Stimulated activated naive CD4-positive, alpha-beta T cell treated with Interleukin-2 at 50 U/mL for 16 hours (primary cell): ENCODE results near the gene DSCAML1.

Experiments
- DNase-seq: peaks from one replicate; lab custom pipeline; 2025; lab: John Stamatoyannopoulos, UW

The DSCAML1 gene

DNA sequence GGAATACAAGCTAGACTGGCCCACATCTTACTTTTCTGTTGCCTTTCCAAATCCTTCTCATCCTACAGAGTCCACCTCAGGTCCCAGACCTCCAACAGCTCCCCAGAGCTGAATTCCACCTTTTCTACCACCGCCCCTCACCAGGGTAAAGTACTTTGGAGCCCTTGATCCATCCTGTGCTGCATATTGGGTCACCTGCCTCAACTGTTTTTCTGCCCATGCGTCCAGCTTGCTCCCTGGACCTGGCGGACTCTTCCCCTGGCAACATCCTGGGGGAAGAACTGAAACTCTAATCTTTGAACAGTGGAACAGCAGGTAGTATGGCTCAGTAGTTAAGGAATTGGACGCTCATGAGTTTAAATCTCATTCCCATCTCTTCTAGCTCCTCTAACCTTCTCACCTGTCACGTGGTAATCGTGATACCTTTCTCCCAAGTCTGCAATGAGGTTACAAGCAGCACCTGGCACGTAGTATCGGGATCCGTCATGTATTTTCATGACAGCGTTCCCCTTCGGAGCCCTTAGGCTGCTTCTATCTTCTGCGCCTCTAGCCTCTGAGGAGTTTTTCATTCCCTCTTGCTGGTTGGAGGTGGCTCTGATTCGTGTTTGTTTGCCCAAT is 371.2 kb downstream of the DSCAML1 start:
- DNase-seq, result no peak

- no peak for DNase-seq
Measured at GRCh38 chr11:117424781-117425180, 372.2 kb downstream of the DSCAML1 start.

GRCh38 chr11:117423046-117423575 is 373.9 kb downstream of the DSCAML1 start:
- DNase-seq, result no peak

GRCh38 chr11:117421476-117421875 is 375.5 kb downstream of the DSCAML1 start:
- no peak for DNase-seq

DNA sequence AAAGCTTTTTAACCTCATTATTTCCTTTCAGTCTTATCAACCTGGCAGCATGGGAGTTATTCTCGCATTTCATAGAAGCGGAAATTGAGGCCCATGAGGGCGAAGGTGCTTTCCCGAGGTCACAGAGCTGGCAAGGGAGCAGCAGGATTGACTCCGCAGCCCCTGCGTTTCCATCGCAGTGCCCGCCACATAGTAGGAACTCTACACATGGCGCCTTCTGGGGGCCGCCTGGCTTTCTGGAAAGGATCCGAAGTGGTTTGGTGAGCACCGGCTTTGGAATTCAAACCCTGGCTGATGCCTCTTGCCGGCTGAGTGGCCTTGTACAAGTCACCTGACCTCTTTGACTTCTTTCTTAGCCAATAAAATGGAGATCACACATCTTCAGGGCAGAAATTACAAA is 376.0 kb downstream of the DSCAML1 start:
- no peak for DNase-seq

DNA sequence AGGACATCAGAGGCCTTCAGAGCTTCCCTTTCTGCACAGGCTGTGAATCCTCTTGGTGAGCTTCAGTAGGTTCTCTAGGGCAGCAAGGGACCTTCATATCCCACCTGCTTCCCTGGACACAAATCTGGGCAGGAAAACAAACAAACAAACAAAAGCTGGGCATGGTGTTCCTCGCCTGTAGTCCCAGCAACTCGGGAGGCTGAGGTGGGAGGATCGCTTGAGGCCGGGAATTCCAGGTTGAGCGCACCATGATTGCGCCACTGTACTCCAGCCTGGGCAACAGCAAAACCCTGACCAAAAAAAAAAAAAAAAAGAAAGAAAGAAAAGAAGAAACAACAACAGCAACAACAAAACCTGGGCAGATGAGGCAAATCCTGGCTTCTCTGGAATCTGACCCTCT is 376.4 kb downstream of the DSCAML1 start:
- no peak for DNase-seq

DNA sequence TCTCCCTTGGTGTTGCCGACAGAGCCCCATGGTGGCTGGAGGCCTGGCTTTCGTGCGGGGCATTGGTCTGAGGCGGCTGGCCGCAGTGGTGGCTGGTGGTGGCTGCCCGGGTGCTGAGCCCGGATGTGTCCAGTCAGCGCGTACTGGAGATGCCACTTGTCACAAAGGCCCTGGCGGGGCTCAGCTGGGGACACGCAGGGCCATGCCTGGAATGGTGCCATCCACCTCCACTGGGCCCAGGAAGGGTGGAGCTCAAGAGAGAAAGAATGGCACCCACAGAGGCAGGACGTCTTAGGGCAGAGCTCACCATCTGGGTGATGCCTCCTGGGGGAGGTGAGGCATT is 376.9 kb downstream of the DSCAML1 start:
- no peak for DNase-seq

DNA sequence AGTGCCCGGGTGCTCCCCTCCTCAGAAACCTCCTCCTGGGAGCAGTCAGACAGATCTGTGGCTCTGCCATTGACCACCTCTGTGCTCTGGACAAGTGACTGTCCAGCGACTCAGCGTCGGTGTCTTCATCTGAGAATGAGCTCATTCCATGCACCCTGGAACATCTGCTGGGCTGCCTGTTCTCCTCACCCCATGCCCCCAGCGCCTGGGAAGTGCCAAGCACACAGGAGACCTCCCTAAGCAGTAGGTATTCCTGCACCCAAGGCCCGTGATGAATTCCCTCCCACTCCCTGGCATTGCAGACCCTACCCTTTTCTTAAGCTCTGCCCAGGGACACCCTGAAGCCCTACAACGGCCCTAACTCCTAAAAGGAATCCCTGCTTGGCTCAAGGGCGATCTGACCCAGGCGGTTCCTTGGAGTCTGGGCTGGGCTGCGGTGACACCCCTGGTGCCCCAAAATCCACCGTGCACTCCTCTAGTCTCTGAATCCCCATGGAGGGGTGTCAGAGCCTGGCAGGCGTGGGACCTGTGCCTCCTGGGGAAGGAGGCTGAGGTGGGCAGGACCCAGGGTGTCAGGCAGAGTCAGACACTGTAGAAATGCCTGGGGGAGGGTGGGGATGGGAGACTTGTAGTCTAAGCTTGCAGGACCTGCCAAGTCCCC is 377.4 kb downstream of the DSCAML1 start:
- DNase-seq, result no peak

GRCh38 chr11:117418737-117419481 is 378.1 kb downstream of the DSCAML1 start:
- no peak for DNase-seq

GRCh38 chr11:117417856-117418255 is 379.2 kb downstream of the DSCAML1 start:
- no peak for DNase-seq

- DNase-seq, result no peak
Measured at GRCh38 chr11:117417342-117417741, 379.7 kb downstream of the DSCAML1 start.

GRCh38 chr11:117415358-117415896 is 381.6 kb downstream of the DSCAML1 start:
- no peak for DNase-seq

DNA sequence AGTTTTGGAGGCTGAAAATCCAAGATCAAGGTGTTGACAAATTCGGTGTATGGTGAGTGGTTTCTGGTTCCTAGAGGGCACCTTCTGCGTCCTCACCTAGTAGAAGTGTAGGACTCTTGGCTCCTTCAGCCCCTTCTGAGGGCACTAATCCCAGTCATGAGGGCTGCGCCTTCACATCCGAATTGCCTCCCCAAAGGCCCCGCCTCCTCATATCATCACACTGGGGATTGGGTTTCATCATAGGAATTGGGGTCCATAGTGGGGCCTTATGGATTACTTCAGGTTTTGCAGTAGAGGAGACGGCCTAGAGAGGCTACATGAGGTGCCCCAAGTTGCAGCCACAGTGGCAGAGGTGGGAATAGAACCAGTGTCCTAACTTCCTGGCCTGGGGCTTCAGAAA is 382.3 kb downstream of the DSCAML1 start:
- no peak for DNase-seq

DNA sequence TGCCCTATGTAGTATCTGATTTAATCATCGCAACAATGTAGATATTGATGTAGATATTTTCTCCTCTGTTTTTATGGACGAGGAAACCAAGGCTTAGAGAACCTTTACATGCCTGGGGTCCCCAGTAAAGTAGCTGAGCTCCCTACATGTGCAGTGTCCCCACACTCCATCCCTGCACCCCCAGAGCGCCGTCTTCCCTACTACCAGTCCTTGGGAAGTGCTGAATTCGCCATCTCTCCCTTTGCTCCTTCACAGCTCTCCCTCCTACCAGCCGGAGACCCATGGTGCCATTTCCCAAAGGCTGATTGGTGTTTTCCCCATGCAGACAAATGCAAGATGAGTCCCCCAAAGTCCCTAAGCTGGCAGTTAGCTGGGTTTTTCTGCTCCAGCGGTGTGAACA is 383.4 kb downstream of the DSCAML1 start:
- DNase-seq, result no peak

DNA sequence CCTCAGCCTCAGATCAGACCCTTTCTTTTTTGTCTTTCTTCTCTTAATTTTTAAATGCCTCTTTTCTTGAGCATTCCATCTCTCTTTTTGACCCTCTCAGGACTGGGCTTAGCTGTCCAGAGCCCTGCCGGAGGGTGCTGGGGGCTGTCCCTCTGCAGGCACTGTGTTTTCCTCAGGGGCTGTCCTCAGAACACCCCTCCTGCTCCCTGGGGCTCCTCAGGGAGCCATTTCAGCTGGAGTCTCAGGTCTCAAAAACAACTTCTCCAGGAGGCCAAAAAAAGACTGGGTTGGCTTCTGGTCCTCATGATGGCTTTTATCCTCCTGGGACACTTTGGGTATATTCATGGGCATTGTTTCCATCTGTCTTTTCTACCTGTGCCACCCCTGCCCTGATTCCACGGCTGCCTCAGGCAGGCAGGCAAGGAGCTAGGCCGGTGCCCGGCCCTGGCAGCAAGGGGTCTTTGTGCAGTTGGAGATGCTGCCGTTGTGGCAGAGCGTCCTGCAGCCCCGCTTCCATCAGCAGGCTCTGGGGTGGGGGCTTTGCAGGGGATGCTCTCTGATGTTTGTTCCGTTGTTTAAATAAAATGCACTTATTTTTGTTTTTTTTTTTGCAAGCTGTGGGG is 384.3 kb downstream of the DSCAML1 start:
- no peak for DNase-seq

GRCh38 chr11:117412176-117412575 is 384.8 kb downstream of the DSCAML1 start:
- DNase-seq, result no peak

DNA sequence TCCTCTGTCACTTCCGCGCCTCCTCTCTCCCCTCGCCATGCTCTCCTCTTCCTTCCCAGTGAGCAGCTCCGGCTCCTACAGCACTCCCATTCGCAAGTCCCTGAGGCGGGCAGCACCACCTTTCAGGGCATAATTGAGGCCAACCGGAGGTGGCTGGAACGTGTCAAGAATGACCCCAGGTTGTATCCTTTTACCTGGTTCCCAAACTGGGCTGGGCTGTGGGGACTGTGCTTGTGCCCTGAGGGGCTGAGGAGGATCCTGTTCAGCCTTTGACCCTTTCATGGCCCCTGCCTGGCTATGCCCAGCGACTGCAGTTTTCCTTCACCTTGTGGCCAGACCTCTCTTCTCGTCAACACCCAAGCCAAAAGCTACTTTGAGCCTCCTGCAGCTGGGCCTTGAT is 385.3 kb downstream of the DSCAML1 start:
- no peak for DNase-seq

- DNase-seq, result no peak
Measured at GRCh38 chr11:117410861-117411710, 385.9 kb downstream of the DSCAML1 start.

- no peak for DNase-seq
Measured at GRCh38 chr11:117410238-117410637, 386.8 kb downstream of the DSCAML1 start.

GRCh38 chr11:117409511-117409910 is 387.5 kb downstream of the DSCAML1 start:
- no peak for DNase-seq

GRCh38 chr11:117408356-117408755 is 388.7 kb downstream of the DSCAML1 start:
- DNase-seq, result no peak
